Omental fat pad (tissue), 4 donors: ENCODE data around the gene PLIN3. TPM values are rescaled to one million over a fixed set of nuclear protein-coding genes. Genes with fewer than 3 reads are reported as not detected.
A peak's percentile ranks its signal among the peaks of the same experiment; 100 is the strongest.
"Not testable (repeated sequence)": the region's sequence is repeated elsewhere in the genome, so short reads cannot be mapped to it uniquely, and the experiment has no call there.

Experiments used
- ATAC-seq: fragments of 150-250 bp; one replicate; pipeline ENCODE4 v1.9.1; 2016; ENCODE audit warnings: mild to moderate bottlenecking, moderate library complexity; ENCODE audit not compliant: low FRiP score
- DNase-seq: peaks from one replicate; pipeline ENCODE4 v3.0.0-alpha.2; 2019; ENCODE audit warnings: low spot score
- total RNA-seq, 4 donors: library from RNA; depleted of rRNA; stranded (reverse); fragments of >200 nt; gene quantifications; one replicate each; pipeline ENCODE4 v1.1.0, GENCODE V29; 2016
- TF ChIP-seq, protein P1 (sequence below), 3 donors: fragments of 450-650 bp; IDR thresholded peaks; one replicate each; pipeline ENCODE4 v1.5.1; 2016 to 2017; ENCODE audit warnings: antibody characterized with exemption in 3 of 3, mild to moderate bottlenecking in 3 of 3, moderate library complexity in 2 of 3

The PLIN3 gene
- total RNA-seq, 4 donors from 2014 or later: 23.1 to 64.0 (median 33.8) TPM

GRCh38 chr19:4889034-4889815 lies 21.8 kb upstream of the PLIN3 start:
- no peak for DNase-seq
- ATAC-seq: no peak
- TF ChIP-seq, protein P1, sequence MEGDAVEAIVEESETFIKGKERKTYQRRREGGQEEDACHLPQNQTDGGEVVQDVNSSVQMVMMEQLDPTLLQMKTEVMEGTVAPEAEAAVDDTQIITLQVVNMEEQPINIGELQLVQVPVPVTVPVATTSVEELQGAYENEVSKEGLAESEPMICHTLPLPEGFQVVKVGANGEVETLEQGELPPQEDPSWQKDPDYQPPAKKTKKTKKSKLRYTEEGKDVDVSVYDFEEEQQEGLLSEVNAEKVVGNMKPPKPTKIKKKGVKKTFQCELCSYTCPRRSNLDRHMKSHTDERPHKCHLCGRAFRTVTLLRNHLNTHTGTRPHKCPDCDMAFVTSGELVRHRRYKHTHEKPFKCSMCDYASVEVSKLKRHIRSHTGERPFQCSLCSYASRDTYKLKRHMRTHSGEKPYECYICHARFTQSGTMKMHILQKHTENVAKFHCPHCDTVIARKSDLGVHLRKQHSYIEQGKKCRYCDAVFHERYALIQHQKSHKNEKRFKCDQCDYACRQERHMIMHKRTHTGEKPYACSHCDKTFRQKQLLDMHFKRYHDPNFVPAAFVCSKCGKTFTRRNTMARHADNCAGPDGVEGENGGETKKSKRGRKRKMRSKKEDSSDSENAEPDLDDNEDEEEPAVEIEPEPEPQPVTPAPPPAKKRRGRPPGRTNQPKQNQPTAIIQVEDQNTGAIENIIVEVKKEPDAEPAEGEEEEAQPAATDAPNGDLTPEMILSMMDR (IDR thresholded peaks at IDR 0.05): no peak

GRCh38 chr19:4887803-4888202 lies 20.3 kb upstream of the PLIN3 start:
- not testable (repeated sequence) for ATAC-seq, DNase-seq

- ATAC-seq, DNase-seq: not testable (repeated sequence)
Measured at GRCh38 chr19:4884993-4885392, 17.5 kb upstream of the PLIN3 start.

GRCh38 chr19:4882874-4883273 lies 15.4 kb upstream of the PLIN3 start:
- ATAC-seq, DNase-seq: not testable (repeated sequence)

DNA sequence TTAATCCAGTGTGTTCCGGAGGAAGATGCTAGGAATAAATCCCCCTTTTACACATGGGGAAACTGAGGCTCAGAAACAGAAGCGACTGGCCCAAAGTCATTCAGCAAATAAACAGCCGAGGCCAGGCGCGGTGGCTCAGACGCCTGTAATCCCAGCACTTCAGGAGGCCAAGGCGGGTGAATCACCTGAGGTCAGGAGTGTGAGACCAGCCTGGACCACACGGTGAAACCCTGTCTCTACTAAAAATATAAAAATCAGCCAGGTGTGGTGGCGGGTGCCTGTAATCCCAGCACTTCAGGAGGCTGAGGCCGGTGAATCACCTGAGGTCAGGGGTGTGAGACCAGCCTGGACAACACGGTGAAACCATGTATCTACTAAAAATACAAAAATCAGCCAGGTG lies 11.6 kb upstream of the PLIN3 start:
- TF ChIP-seq, protein P1 (IDR thresholded peaks at IDR 0.05): no peak
- ATAC-seq (no peak), DNase-seq (no peak)

GRCh38 chr19:4878491-4878968 lies 11.1 kb upstream of the PLIN3 start:
- ATAC-seq: no peak

DNA sequence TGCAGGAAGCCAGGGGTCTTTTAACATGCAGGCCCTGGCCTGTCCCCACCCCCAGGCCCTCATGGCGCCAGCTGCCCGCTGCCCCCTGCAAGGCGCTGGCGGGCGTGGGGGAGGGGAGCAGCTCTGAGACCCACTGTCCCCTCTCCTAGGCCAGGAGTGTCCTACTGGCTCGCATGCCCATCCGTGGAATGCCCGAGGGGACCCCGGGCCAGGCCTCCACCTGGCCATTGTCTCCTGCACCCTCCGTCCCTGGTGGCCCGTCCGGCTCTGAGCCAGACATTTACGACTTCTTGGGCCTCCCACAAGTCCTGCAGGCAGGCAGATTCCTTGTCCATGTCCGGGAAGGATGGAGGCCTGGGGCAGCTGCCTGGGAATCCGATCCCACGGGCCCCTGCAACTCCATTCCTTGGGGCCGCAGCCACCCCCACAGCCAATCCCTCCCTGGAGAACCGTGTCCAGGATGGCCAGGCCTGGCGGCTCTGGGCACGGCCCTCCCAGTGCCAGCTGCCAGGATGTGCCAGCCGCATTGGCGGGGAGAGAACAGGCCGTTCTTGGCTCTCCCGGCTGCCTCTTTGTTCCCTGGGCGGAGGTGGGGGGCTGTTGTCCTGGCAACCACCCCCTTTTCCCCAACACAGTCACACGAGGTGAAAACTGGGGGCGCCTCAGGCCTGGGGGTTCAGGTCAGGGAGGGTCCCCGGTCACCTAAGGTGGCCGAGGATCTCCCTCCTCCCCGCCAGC lies 10.5 kb upstream of the PLIN3 start:
- TF ChIP-seq, protein P1 (IDR thresholded peaks at IDR 0.05): no peak
- peak; percentile 28 for ATAC-seq
- DNase-seq: no peak

More at GRCh38 chr19:4878491-4878968, 11.1 kb upstream of the PLIN3 start:
- TF ChIP-seq, protein P1 (IDR thresholded peaks at IDR 0.05): no peak
- DNase-seq: no peak

DNA sequence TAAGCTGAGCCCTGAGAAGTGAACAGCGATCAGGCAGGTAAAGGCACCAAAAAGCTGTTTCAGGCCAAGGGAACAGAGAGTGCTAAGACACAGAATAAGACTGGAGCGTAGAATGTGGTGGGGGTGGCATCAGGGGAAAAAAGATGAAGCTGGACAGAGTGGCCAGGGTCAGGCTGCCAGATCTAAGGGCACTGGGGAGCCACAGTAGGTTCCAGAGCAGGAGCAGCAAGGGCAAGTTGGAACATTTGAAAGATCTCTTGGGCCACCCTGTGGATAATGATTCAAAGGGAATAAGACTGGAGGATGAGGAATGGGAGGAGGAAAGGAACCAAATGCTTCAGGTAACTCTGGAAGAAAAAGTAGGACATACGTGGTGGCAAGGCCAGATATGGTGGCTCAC lies 6.5 kb upstream of the PLIN3 start:
- no peak for ATAC-seq
- TF ChIP-seq, protein P1 (IDR thresholded peaks at IDR 0.05): no peak
- no peak for DNase-seq
